Neural progenitor cell (in vitro differentiated cells): ENCODE measurements around the gene BCAS3.

Source experiments
- CTCF ChIP-seq: fragments of 200-600 bp; sonication (generic); IDR thresholded peaks from 2 replicates; pipeline ENCODE4 v1.5.1; 2017; ENCODE audit warnings: antibody characterized with exemption, mild to moderate bottlenecking
- EZH2 ChIP-seq: fragments of 200-600 bp; sonication (generic); IDR thresholded peaks from 2 replicates; pipeline ENCODE4 v1.6.1; 2017; ENCODE audit warnings: antibody characterized with exemption, mild to moderate bottlenecking, moderate library complexity
- EZH2phosphoT487 ChIP-seq: fragments of 200-600 bp; sonication (generic); IDR thresholded peaks from 2 replicates; pipeline ENCODE4 v1.6.1; 2017; ENCODE audit warnings: antibody characterized with exemption

DNA sequence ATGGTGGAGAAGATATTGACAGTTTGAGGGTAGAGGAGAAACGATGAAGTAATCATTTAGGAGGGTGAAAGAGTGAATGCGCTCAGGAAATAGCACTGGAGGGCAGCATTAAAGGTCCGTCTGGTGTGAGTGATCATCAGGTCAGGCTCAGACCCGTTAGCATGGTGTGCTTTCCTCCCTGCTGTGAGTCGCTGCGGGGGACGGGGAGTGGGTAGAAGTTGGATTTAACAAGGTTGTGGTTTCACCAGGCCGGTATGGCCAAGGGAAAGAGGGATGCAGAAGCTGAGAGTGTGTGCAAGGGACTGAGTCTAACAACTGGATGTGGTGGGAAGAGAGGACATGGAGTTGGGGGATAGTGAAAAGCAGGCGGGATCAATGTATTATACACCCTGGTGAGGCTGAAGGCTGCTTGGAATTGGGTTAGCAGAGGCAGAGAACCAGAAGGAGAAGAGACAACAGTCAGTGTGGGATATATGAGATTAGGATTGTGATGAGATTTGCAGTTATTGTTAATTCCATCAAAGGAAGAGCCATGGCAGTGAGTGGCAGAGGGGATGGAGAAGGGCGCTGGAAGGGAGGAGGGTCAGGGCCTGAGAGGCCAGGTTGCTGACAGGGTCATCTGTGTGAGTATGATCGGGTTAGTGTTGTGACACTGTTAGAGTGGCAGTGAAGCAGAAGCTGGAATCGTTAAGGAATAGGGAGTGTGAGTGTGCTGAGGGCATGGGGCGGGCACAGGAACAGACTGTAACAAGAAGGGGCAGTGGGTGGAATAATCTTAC, 663.0 kb downstream of the BCAS3 start:
- TF ChIP-seq CTCF (no peak), EZH2 (no peak), EZH2phosphoT487 (no peak)
